HG03439 (cell line): Measurements from ENCODE around the gene WDR7.

Experiments used
- ATAC-seq: cut with Tn5 transposase; IDR thresholded peaks from one replicate; pipeline ENCODE4 v1.9.1; 2021; ENCODE audit warnings: mild to moderate bottlenecking, moderate library complexity; ENCODE audit not compliant: unreplicated experiment

WDR7 gene

GRCh38 chr18:56873441-56874140, 222.4 kb downstream of the WDR7 start:
- ATAC-seq = no peak

GRCh38 chr18:56878711-56879110, 227.6 kb downstream of the WDR7 start:
- ATAC-seq = no peak

- ATAC-seq = no peak
Observed at GRCh38 chr18:56884511-56884910, 233.4 kb downstream of the WDR7 start.

- ATAC-seq = no peak
Observed at GRCh38 chr18:56888978-56889377, 237.8 kb downstream of the WDR7 start.

- ATAC-seq = no peak
Observed at GRCh38 chr18:56889621-56890020, 238.5 kb downstream of the WDR7 start.

- ATAC-seq = no peak
Observed at GRCh38 chr18:56890632-56891031, 239.5 kb downstream of the WDR7 start.

GRCh38 chr18:56891116-56891515, 240.0 kb downstream of the WDR7 start:
- no peak for ATAC-seq

GRCh38 chr18:56891870-56892269, 240.7 kb downstream of the WDR7 start:
- no peak for ATAC-seq

GRCh38 chr18:56897122-56897521, 246.0 kb downstream of the WDR7 start:
- no peak for ATAC-seq

- ATAC-seq = no peak
Observed at GRCh38 chr18:56899660-56900059, 248.5 kb downstream of the WDR7 start.

- ATAC-seq = no peak
Observed at GRCh38 chr18:56900195-56901094, 249.3 kb downstream of the WDR7 start.

- ATAC-seq = no peak
Observed at GRCh38 chr18:56901919-56902318, 250.8 kb downstream of the WDR7 start.

GRCh38 chr18:56902653-56903052, 251.5 kb downstream of the WDR7 start:
- no peak for ATAC-seq

GRCh38 chr18:56903686-56904085, 252.5 kb downstream of the WDR7 start:
- ATAC-seq = no peak

- no peak for ATAC-seq
Observed at GRCh38 chr18:56907771-56908170, 256.6 kb downstream of the WDR7 start.

- ATAC-seq = no peak
Observed at GRCh38 chr18:56910237-56910636, 259.1 kb downstream of the WDR7 start.

GRCh38 chr18:56910967-56911366, 259.8 kb downstream of the WDR7 start:
- ATAC-seq = no peak

GRCh38 chr18:56913941-56914340, 262.8 kb downstream of the WDR7 start:
- no peak for ATAC-seq

- ATAC-seq = no peak
Observed at GRCh38 chr18:56919190-56919589, 268.0 kb downstream of the WDR7 start.

- ATAC-seq = peak; percentile 84
Observed at GRCh38 chr18:56921896-56922480, 270.8 kb downstream of the WDR7 start.

- ATAC-seq = no peak
Observed at GRCh38 chr18:56926734-56927133, 275.6 kb downstream of the WDR7 start.

GRCh38 chr18:56927786-56928185, 276.6 kb downstream of the WDR7 start:
- ATAC-seq = no peak
